H9 (cell line): Measurements from ENCODE around the gene KIF6. TPM values are rescaled to one million over a fixed set of nuclear protein-coding genes. Genes with fewer than 3 reads are reported as not detected.

ENCODE experiments used
- DNase-seq: peaks from one replicate; pipeline ENCODE4 v3.0.0-alpha.2; 2017
- H2AFZ ChIP-seq: one replicate; pipeline ENCODE4 v1.6.1; 2013; ENCODE audit warnings: mild to moderate bottlenecking, low read length, control low read depth, moderate library complexity
- H2AK5ac ChIP-seq: 2 replicates; pipeline ENCODE4 v1.6.1; 2013; ENCODE audit warnings: low read length, control low read depth, mixed read lengths; ENCODE audit not compliant: insufficient read length
- H2BK120ac ChIP-seq: one replicate; pipeline ENCODE4 v1.6.1; 2013; ENCODE audit warnings: low read depth, mild to moderate bottlenecking, low read length, control low read depth, inconsistent platforms; ENCODE audit not compliant: poor library complexity, severe bottlenecking
- H2BK12ac ChIP-seq: 2 replicates; pipeline ENCODE4 v1.6.1; 2013; ENCODE audit warnings: low read length, control low read depth, mixed read lengths, low read depth; ENCODE audit not compliant: insufficient read length
- H2BK15ac ChIP-seq: 2 replicates; pipeline ENCODE4 v1.6.1; 2013; ENCODE audit warnings: low read depth, low read length, control low read depth
- H2BK20ac ChIP-seq: one replicate; pipeline ENCODE4 v1.6.1; 2013; ENCODE audit warnings: low read depth, mild to moderate bottlenecking, low read length, control low read depth, inconsistent platforms; ENCODE audit not compliant: poor library complexity, severe bottlenecking
- H2BK5ac ChIP-seq: 2 replicates; pipeline ENCODE4 v1.6.1; 2013; ENCODE audit warnings: low read length, control low read depth, mixed read lengths; ENCODE audit not compliant: insufficient read length
- H3K14ac ChIP-seq: 2 replicates; pipeline ENCODE4 v1.6.1; 2013; ENCODE audit warnings: low read length, control low read depth; ENCODE audit not compliant: insufficient read depth
- H3K18ac ChIP-seq: 2 replicates; pipeline ENCODE4 v1.6.1; 2013; ENCODE audit warnings: low read depth, mild to moderate bottlenecking, mixed read lengths, low read length, control low read depth; ENCODE audit not compliant: insufficient read length
- H3K23ac ChIP-seq: 2 replicates; pipeline ENCODE4 v1.6.1; 2013; ENCODE audit warnings: low read length, control low read depth, mixed read lengths, low read depth; ENCODE audit not compliant: insufficient read length
- H3K23me2 ChIP-seq: 2 replicates; pipeline ENCODE4 v1.6.1; 2013; ENCODE audit warnings: low read depth, mild to moderate bottlenecking, mixed read lengths, low read length, control low read depth; ENCODE audit not compliant: insufficient read length, poor library complexity, severe bottlenecking
- H3K27ac ChIP-seq: 2 replicates; pipeline ENCODE4 v1.5.1; 2013; ENCODE audit warnings: low read length, control low read depth, mixed read lengths, low read depth; ENCODE audit not compliant: insufficient read length
- H3K27me3 ChIP-seq: 2 replicates; pipeline ENCODE4 v1.6.1; 2013; ENCODE audit warnings: low read length, control low read depth, inconsistent platforms; ENCODE audit not compliant: insufficient read depth
- H3K4ac ChIP-seq: 2 replicates; pipeline ENCODE4 v1.6.1; 2013; ENCODE audit warnings: low read depth, mild to moderate bottlenecking, control low read depth, inconsistent platforms, low read length, moderate library complexity
- H3K4me1 ChIP-seq: 2 replicates; pipeline ENCODE4 v1.6.1; 2013; ENCODE audit warnings: low read length, control low read depth, inconsistent platforms; ENCODE audit not compliant: insufficient read depth
- H3K4me2 ChIP-seq: 2 replicates; pipeline ENCODE4 v1.6.1; 2013; ENCODE audit warnings: low read length, control low read depth, mixed read lengths; ENCODE audit not compliant: insufficient read length, insufficient read depth
- H3K56ac ChIP-seq: 2 replicates; pipeline ENCODE4 v1.6.1; 2013; ENCODE audit warnings: low read depth, mild to moderate bottlenecking, mixed read lengths, low read length, control low read depth; ENCODE audit not compliant: insufficient read length
- H3K79me1 ChIP-seq: 2 replicates; pipeline ENCODE4 v1.6.1; 2013; ENCODE audit warnings: low read depth, mild to moderate bottlenecking, moderate library complexity, low read length, control low read depth, inconsistent platforms; ENCODE audit not compliant: insufficient read depth, poor library complexity, severe bottlenecking
- H3K79me2 ChIP-seq: 2 replicates; pipeline ENCODE4 v1.6.1; 2013; ENCODE audit warnings: low read length, control low read depth, inconsistent platforms; ENCODE audit not compliant: insufficient read depth
- H3K9ac ChIP-seq: 2 replicates; pipeline ENCODE4 v1.6.1; 2013; ENCODE audit warnings: low read length, control low read depth, mixed read lengths; ENCODE audit not compliant: insufficient read length; ENCODE audit errors: extremely low read depth
- H3K9me3 ChIP-seq: one replicate; pipeline ENCODE4 v1.6.1; 2013; ENCODE audit warnings: low read depth, low read length, inconsistent platforms; ENCODE audit not compliant: control insufficient read depth
- H3T11ph ChIP-seq: one replicate; pipeline ENCODE4 v1.6.1; 2013; ENCODE audit warnings: mild to moderate bottlenecking, low read length, control low read depth, inconsistent platforms
- H4K20me1 ChIP-seq: one replicate; pipeline ENCODE4 v1.6.1; 2013; ENCODE audit not compliant: control insufficient read depth, insufficient read length, insufficient read depth
- H4K5ac ChIP-seq: 2 replicates; pipeline ENCODE4 v1.6.1; 2013; ENCODE audit warnings: low read depth, mild to moderate bottlenecking, mixed read lengths, low read length, control low read depth; ENCODE audit not compliant: insufficient read length
- H4K8ac ChIP-seq: replicated peaks from 2 replicates; pipeline ENCODE4 v1.6.1; 2013; ENCODE audit warnings: low read length, control low read depth, mixed read lengths, low read depth; ENCODE audit not compliant: insufficient read length
- H4K91ac ChIP-seq: 2 replicates; pipeline ENCODE4 v1.6.1; 2013; ENCODE audit warnings: low read depth, mild to moderate bottlenecking, moderate library complexity, mixed read lengths, low read length, control low read depth; ENCODE audit not compliant: insufficient read length
- H3K27ac Mint-ChIP-seq, 3 experiments: 2 replicates in 2 of 3; 3 replicates in 1 of 3; pipeline ENCODE4 v1.8.0; 2020 to 2021; ENCODE audit warnings: mixed read lengths in 3 of 3, mild to moderate bottlenecking in 1 of 3, moderate library complexity in 1 of 3
- H3K27me3 Mint-ChIP-seq: 2 replicates; pipeline ENCODE4 v1.8.0; 2021; ENCODE audit warnings: low read depth, mild to moderate bottlenecking, moderate library complexity, mixed read lengths
- H3K36me3 Mint-ChIP-seq, 3 experiments: 2 replicates in 2 of 3; 3 replicates in 1 of 3; pipeline ENCODE4 v1.8.0; 2020 to 2021; ENCODE audit warnings: low read depth in 3 of 3, mixed read lengths in 3 of 3; ENCODE audit not compliant: insufficient read depth in 1 of 3
- H3K4me1 Mint-ChIP-seq, 2 experiments: 2 replicates each; pipeline ENCODE4 v1.8.0; 2020; ENCODE audit warnings: mixed read lengths in 2 of 2
- H3K4me3 Mint-ChIP-seq, 2 experiments: 2 replicates in 1 of 2; 3 replicates in 1 of 2; pipeline ENCODE4 v1.8.0; 2020 to 2021; ENCODE audit warnings: mild to moderate bottlenecking in 2 of 2, mixed read lengths in 2 of 2, moderate library complexity in 1 of 2
- H3K9me3 Mint-ChIP-seq, 2 experiments: 2 replicates in 1 of 2; 3 replicates in 1 of 2; pipeline ENCODE4 v1.8.0; 2020; ENCODE audit warnings: mild to moderate bottlenecking in 2 of 2, mixed read lengths in 2 of 2, moderate library complexity in 1 of 2
- WGBS: extraction: QIAGEN DNeasy Blood & Tissue Kit; methylation state at CpG from one replicate; pipeline ENCODE4 v1.1.7; 2013; ENCODE audit warnings: missing lambda C conversion rate, low lambda C conversion rate, mixed read lengths; ENCODE audit not compliant: insufficient read length; ENCODE audit errors: extremely low coverage; 5-methylcytosine and 5-hydroxymethylcytosine counted together
- total RNA-seq: library from RNA; stranded (reverse); gene quantifications from 2 replicates; pipeline ENCODE4 v1.2.1, GENCODE V29; 2021
- TF ChIP-seq, protein P1 (sequence below): fragments of 200-600 bp; sonication (generic); conservative IDR thresholded peaks from 3 replicates; pipeline ENCODE4 v1.8.0; 2021; ENCODE audit warnings: antibody characterized with exemption, mild to moderate bottlenecking

Gene KIF6
- total RNA-seq, 1 experiment from 2014 or later: 0.63 TPM

DNA sequence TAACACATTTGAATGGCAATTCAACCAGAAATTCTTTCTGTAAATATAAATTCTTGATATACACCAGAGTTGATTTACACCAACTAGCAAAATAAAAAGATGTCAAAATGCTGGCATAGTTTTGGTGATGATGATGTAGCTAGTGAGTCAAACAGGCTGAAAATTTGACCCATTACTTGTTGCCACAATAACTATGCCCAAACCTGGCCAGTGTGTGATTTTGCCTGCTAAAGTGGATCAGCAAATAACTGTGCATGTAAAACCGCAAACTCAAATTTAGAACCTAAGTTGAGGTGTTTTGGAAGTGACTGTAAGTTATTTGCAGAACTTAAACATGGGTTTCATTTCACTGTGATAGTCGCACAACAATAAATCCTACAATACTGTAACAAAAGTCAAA is 125.9 kb downstream of the KIF6 start:
- H3K27me3 Mint-ChIP-seq: no peaks in the 10 kb centered on the region
- Histone ChIP-seq H3K4ac (no peak overlapping the region), H4K20me1 (no peaks in the 10 kb centered on the region), H3K14ac (no peak overlapping the region), H2BK12ac (no peak overlapping the region), H4K5ac (no peak overlapping the region), H3K9me3 (no peaks in the 10 kb centered on the region), H2BK120ac (no peak overlapping the region), H3K79me2 (no peaks in the 10 kb centered on the region), H3T11ph (no peak overlapping the region), H2BK20ac (no peak overlapping the region), H2BK5ac (no peak overlapping the region), H3K79me1 (no peaks in the 10 kb centered on the region), H3K23ac (no peak overlapping the region), H3K4me2 (no peak overlapping the region), H3K9ac (no peak overlapping the region), H4K91ac (no peak overlapping the region), H3K56ac (no peak overlapping the region), H3K18ac (no peak overlapping the region), H2AFZ (no peak overlapping the region), H4K8ac (no peak overlapping the region), H3K27ac (no peak overlapping the region), H2AK5ac (no peak overlapping the region), H2BK15ac (no peak overlapping the region), H3K4me1 (no peaks in the 10 kb centered on the region), H3K27me3 (no peaks in the 10 kb centered on the region), H3K23me2 (no peaks in the 10 kb centered on the region)
- DNase-seq: no peak
- H3K27ac Mint-ChIP-seq: no peak overlapping the region
- H3K4me3 Mint-ChIP-seq: no peak overlapping the region
- H3K9me3 Mint-ChIP-seq: no peaks in the 10 kb centered on the region; a peak in 1 of 5 replicates
- no CpG with 5 or more reads among the region's 2 CpGs for WGBS
- H3K36me3 Mint-ChIP-seq: peaks cover 0 to 7% (median 0%) of the 10 kb centered on the region in 3 experiments; a peak in 1 of 7 replicates
- TF ChIP-seq, protein P1, sequence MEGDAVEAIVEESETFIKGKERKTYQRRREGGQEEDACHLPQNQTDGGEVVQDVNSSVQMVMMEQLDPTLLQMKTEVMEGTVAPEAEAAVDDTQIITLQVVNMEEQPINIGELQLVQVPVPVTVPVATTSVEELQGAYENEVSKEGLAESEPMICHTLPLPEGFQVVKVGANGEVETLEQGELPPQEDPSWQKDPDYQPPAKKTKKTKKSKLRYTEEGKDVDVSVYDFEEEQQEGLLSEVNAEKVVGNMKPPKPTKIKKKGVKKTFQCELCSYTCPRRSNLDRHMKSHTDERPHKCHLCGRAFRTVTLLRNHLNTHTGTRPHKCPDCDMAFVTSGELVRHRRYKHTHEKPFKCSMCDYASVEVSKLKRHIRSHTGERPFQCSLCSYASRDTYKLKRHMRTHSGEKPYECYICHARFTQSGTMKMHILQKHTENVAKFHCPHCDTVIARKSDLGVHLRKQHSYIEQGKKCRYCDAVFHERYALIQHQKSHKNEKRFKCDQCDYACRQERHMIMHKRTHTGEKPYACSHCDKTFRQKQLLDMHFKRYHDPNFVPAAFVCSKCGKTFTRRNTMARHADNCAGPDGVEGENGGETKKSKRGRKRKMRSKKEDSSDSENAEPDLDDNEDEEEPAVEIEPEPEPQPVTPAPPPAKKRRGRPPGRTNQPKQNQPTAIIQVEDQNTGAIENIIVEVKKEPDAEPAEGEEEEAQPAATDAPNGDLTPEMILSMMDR: no peak
- H3K4me1 Mint-ChIP-seq: peaks cover 8 to 15% of the 10 kb centered on the region in 2 experiments
